Stimulated activated CD4-positive, alpha-beta T cell treated with anti-CD3 and anti-CD28 coated beads, TNF-alpha, amount 100 ng/mL, for 24 hours (primary cell): Measurements from ENCODE around the gene TMEM128.
"Not testable (repeated sequence)": the region's sequence is repeated elsewhere in the genome, so short reads cannot be mapped to it uniquely, and the experiment has no call there.

ENCODE experiments used
- DNase-seq, 3 experiments: peaks; one replicate each; pipeline ENCODE4 v3.0.0-alpha.2; 2020; ENCODE audit warnings: low read depth in 3 of 3

Gene TMEM128

DNA sequence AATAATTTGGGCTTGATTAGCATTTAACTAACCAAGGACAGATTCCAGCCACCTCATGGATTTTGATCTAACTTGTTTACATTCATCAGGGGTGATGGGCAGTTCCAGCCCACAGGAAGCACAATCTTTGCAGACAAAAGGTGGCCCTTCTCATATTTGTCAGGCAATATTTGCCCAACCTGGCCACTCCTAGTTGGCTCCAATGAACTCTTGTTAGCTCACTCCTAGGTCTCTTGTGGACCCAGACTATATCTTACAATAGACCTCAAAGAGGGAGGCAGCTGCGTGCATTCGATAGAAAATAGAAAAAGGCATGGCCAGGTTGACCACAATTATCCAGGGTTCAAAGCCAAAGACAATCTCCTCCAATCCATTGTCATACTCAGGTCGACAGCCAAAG is 59.5 kb downstream of the TMEM128 start:
- DNase-seq, result not testable (repeated sequence)
